DOHH2 (cell line): ENCODE measurements around the gene VWA1.
"Not testable (repeated sequence)": the region's sequence is repeated elsewhere in the genome, so short reads cannot be mapped to it uniquely, and the experiment has no call there.

Source experiments
- H3F3A ChIP-seq: fragments of 200-600 bp; sonication (generic), shearing (Covaris generic); 2 replicates; pipeline ENCODE4 v1.6.0; 2016; ENCODE audit warnings: antibody characterized with exemption, mild to moderate bottlenecking; ENCODE audit not compliant: control insufficient read depth, insufficient read depth
- H3K27ac ChIP-seq: fragments of 200-600 bp; sonication (generic); 2 replicates; pipeline ENCODE4 v1.5.1; 2014; ENCODE audit warnings: low read depth, mild to moderate bottlenecking, low read length, moderate library complexity
- H3K27me3 ChIP-seq: fragments of 200-600 bp; sonication (generic); 2 replicates; pipeline ENCODE4 v1.6.1; 2014; ENCODE audit warnings: mild to moderate bottlenecking, low read length, mixed read lengths; ENCODE audit not compliant: control insufficient read depth
- H3K36me3 ChIP-seq: fragments of 200-600 bp; sonication (generic); 2 replicates; pipeline ENCODE4 v1.6.1; 2014; ENCODE audit warnings: mild to moderate bottlenecking, low read length, moderate library complexity, mixed read lengths; ENCODE audit not compliant: control insufficient read depth
- H3K4me1 ChIP-seq: fragments of 200-600 bp; sonication (generic); 2 replicates; pipeline ENCODE4 v1.6.1; 2014; ENCODE audit warnings: mild to moderate bottlenecking, low read length, mixed read lengths; ENCODE audit not compliant: control insufficient read depth
- H3K4me2 ChIP-seq: fragments of 200-600 bp; sonication (generic); 2 replicates; pipeline ENCODE4 v1.6.0; 2014; ENCODE audit warnings: mild to moderate bottlenecking, low read length, moderate library complexity
- H3K4me3 ChIP-seq: fragments of 200-600 bp; sonication (generic); 2 replicates; pipeline ENCODE4 v1.5.1; 2014; ENCODE audit warnings: mild to moderate bottlenecking, low read length, mixed read lengths
- H3K79me2 ChIP-seq: fragments of 200-600 bp; sonication (generic); 2 replicates; pipeline ENCODE4 v1.6.1; 2014; ENCODE audit warnings: mild to moderate bottlenecking, low read length, mixed read lengths; ENCODE audit not compliant: control insufficient read depth
- H3K9me2 ChIP-seq: fragments of 200-600 bp; sonication (generic); replicated peaks from 2 replicates; pipeline ENCODE4 v1.6.1; 2014; ENCODE audit warnings: mild to moderate bottlenecking, low read length, mixed read lengths; ENCODE audit not compliant: control insufficient read depth
- H3K9me3 ChIP-seq: fragments of 200-600 bp; sonication (generic); 2 replicates; pipeline ENCODE4 v1.6.1; 2014; ENCODE audit warnings: antibody characterized with exemption, low read length, mixed read lengths; ENCODE audit not compliant: control insufficient read depth, insufficient read depth
- H4K20me1 ChIP-seq: fragments of 200-600 bp; sonication (generic); 2 replicates; pipeline ENCODE4 v1.6.0; 2014; ENCODE audit warnings: low read depth, mild to moderate bottlenecking, antibody characterized with exemption, low read length, moderate library complexity; ENCODE audit not compliant: control insufficient read depth, insufficient read depth
- CTCF ChIP-seq: fragments of 200-600 bp; sonication (generic); IDR thresholded peaks from one replicate; pipeline ENCODE4 v1.5.1; 2014; ENCODE audit warnings: antibody characterized with exemption, mild to moderate bottlenecking, low read depth, low read length; ENCODE audit not compliant: poor library complexity, severe bottlenecking
- EZH2phosphoT487 ChIP-seq: fragments of 200-600 bp; sonication (generic); IDR thresholded peaks from 2 replicates; pipeline ENCODE4 v1.6.1; 2017; ENCODE audit warnings: borderline replicate concordance, mild to moderate bottlenecking, antibody characterized with exemption, low read length, moderate library complexity, mixed read lengths

VWA1 gene

DNA sequence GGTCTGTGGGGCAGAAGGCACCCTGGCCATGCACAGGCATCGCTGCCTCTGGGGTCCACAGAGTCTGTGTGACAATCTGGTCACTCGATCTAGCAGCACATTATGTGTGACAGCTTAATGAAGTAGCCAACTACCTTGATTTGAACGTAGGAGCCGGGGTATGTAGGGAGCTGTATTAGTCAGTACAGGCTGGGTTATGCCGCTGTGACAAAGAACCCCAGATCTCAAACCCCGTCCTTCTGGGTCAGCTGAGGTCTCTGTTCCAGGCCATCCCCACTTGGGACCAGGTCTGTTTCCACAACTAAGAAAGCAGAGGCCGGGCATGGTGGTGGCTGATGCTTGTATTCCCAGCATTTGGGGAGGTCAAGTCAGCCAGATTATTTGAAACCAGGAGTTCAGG is 27.8 kb downstream of the VWA1 start:
- Histone ChIP-seq H3K36me3 (no peaks in the 10 kb centered on the region), H3K4me2 (no peak overlapping the region), H4K20me1 (no peaks in the 10 kb centered on the region), H3K79me2 (no peaks in the 10 kb centered on the region), H3F3A (no peaks in the 10 kb centered on the region), H3K27me3 (peaks cover 18% of the 10 kb centered on the region), H3K9me2 (no peaks in the 10 kb centered on the region), H3K4me1 (peaks cover 30% of the 10 kb centered on the region), H3K4me3 (no peak overlapping the region), H3K9me3 (peaks cover 9% of the 10 kb centered on the region), H3K27ac (0 out of 2 replicates have a peak overlapping the region, but pooled peaks have one; percentile 7)
- TF ChIP-seq EZH2phosphoT487 = no peak
- TF ChIP-seq CTCF = no peak

- not testable (repeated sequence) for H3K9me2 ChIP-seq, H4K20me1 ChIP-seq, H3K9me3 ChIP-seq, H3K4me3 ChIP-seq, H3K4me2 ChIP-seq, H3K36me3 ChIP-seq, H3F3A ChIP-seq, H3K27ac ChIP-seq
- H3K4me1 ChIP-seq = peaks cover 23% of the 10 kb centered on the region
- peaks cover 28% of the 10 kb centered on the region for H3K79me2 ChIP-seq
- peaks cover 15% of the 10 kb centered on the region for H3K27me3 ChIP-seq
Measured at GRCh38 chr1:1468196-1468985, 32.9 kb downstream of the VWA1 start.

GRCh38 chr1:1470626-1471388 is 35.3 kb downstream of the VWA1 start:
- Histone ChIP-seq H3K27ac (peak overlapping the region; percentile 57), H3K4me3 (peak overlapping the region; percentile 100), H4K20me1 (peaks cover 6% of the 10 kb centered on the region; the same call in 1 of the 2 replicates), H3K9me2 (no peaks in the 10 kb centered on the region), H3K9me3 (no peaks in the 10 kb centered on the region), H3K4me1 (peaks cover 16% of the 10 kb centered on the region), H3K79me2 (peaks cover 51% of the 10 kb centered on the region), H3K36me3 (peaks cover 14% of the 10 kb centered on the region), H3K27me3 (peaks cover 1% of the 10 kb centered on the region), H3F3A (peaks cover 10% of the 10 kb centered on the region), H3K4me2 (peak overlapping the region; percentile 92)
- TF ChIP-seq EZH2phosphoT487 = no peak
- no peak for TF ChIP-seq CTCF
